NCI-H526 (cell line): Measurements from ENCODE around the gene HTR5A.

Source experiments
- DNase-seq, 2 experiments: peaks; one replicate each; lab custom pipeline; 2025; lab: John Stamatoyannopoulos, UW

The HTR5A gene

DNA sequence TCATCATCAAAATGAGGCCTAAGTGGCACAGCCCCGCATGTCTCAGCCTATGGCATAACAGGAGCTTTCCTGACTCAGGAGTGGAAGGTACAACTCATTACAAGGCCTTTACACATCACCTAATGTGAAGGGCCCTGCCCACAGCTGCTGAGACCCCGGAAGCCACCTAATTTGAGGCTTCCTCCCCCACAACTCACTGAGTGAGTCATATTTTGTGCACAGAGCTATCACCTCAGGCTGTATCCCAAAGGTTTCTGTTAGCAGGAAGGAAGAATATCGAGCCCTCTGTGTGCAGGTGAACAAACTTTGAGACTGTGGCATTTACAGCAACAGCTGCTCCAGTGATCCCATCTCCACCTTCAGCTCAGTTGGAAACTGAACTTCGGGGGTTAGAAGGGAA lies 20.6 kb downstream of the HTR5A start:
- peak in 1 of 2 experiments; percentile 42 for DNase-seq

DNA sequence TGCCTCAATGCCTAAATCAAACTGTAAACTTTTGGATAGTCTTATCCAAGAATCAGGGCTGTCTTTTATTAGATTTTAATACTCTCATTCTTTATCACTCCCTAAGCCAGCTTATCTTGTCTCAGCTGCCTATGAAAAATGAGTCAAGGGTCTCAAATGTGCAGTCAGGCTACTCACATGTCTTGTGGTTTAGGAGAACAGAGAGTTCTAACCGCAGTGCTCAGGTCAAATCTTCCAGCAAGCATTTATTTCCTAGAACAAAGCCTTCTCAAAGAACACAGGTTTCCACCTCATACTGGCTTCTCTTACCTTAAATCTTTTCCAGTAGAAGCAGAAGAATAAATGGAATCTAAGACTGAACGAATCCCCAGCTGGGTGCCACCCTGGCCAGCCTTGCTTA lies 23.5 kb downstream of the HTR5A start:
- no peak for DNase-seq

GRCh38 chr7:155094636-155095135 lies 24.6 kb downstream of the HTR5A start:
- DNase-seq = no peak

GRCh38 chr7:155097338-155097737 lies 27.2 kb downstream of the HTR5A start:
- peak; percentile 46 to 57 for DNase-seq

DNA sequence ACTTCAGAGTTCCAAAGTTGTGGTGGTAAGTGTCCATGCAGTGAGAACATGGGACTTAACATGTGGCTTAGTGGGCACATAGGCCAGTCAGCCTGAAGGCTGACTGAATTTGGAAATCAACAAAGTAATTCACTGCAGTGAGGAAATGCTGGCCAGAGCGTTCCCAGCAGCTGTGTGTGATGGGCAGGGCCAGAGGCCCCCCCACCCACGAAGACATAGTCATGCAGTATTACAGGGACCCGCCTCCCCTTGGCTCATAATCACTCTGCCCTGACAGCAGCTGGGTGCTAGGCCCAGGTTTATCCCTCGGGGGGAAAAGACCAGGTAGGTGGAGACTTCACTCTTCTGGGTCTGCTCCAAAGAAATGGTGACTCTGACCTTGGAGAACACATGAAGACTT lies 33.7 kb downstream of the HTR5A start:
- DNase-seq = no peak

- no peak for DNase-seq
Observed at GRCh38 chr7:155104913-155105312, 34.8 kb downstream of the HTR5A start.

- no peak for DNase-seq
Observed at GRCh38 chr7:155106356-155106755, 36.2 kb downstream of the HTR5A start.

GRCh38 chr7:155107126-155107525 lies 37.0 kb downstream of the HTR5A start:
- no peak for DNase-seq

DNA sequence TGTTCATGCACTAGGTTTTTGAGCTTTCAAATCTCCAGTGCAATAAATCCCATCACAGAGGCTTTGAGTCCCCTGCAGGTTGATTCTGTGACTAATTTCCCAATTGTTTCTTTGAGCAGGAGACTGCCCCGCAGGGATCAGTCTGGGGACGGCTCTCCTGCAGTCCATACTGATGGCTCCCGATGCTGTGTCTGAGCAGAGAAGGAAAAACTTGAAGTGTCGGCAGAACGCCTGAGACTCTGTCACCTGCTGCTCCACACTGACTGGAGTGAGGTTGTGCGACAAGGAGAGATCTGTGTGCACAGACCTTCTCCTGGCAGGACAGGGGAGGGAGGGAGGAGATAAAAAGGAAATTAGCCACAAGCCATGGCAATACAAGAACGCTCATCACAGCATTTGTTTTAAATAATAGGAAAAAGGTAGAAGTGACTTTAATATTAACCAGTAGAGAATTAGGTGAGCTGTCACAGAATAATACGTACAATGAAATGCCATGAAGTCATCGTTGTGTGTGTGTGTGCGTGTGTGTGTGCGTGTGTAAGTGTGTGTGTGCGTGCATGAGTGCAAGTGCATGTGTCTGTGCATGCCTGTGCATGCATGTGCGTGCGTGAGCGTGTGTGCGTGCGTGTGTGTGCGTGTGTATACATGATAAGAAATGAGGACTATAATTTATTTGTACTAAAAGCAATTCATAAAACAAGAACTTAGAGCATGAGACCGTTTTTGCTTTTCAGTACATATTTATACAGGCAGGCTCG lies 38.2 kb downstream of the HTR5A start:
- no peak for DNase-seq

DNA sequence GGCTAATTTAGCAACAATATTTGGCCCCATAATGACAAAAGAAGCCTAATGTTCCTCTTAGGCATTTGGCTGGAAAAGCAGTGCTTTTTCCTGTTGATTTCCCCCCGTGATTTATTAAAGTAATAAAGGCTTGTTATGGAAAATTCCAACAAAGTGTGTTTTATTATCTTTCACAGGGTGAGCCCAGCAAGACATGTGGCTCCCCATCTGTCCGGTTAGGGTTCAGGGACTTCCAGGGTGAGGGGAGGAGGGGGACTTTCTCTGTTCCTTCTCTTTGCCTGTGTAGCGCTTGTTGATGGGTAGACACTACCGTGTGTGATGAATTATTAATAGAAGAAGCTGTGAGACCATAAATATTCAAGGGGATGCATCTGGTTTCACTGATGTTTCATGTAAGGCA lies 39.0 kb downstream of the HTR5A start:
- no peak for DNase-seq

GRCh38 chr7:155115288-155115687 lies 45.2 kb downstream of the HTR5A start:
- DNase-seq = no peak

- DNase-seq = no peak
Observed at GRCh38 chr7:155119801-155120382, 49.8 kb downstream of the HTR5A start.

GRCh38 chr7:155120460-155120859 lies 50.3 kb downstream of the HTR5A start:
- no peak for DNase-seq

- DNase-seq = no peak
Observed at GRCh38 chr7:155122831-155123230, 52.7 kb downstream of the HTR5A start.

- DNase-seq = no peak
Observed at GRCh38 chr7:155123413-155123812, 53.3 kb downstream of the HTR5A start.

GRCh38 chr7:155124706-155125105 lies 54.6 kb downstream of the HTR5A start:
- DNase-seq = no peak

GRCh38 chr7:155129186-155129585 lies 59.1 kb downstream of the HTR5A start:
- DNase-seq = no peak

GRCh38 chr7:155129789-155130188 lies 59.7 kb downstream of the HTR5A start:
- no peak for DNase-seq

GRCh38 chr7:155130493-155130892 lies 60.4 kb downstream of the HTR5A start:
- DNase-seq = no peak

DNA sequence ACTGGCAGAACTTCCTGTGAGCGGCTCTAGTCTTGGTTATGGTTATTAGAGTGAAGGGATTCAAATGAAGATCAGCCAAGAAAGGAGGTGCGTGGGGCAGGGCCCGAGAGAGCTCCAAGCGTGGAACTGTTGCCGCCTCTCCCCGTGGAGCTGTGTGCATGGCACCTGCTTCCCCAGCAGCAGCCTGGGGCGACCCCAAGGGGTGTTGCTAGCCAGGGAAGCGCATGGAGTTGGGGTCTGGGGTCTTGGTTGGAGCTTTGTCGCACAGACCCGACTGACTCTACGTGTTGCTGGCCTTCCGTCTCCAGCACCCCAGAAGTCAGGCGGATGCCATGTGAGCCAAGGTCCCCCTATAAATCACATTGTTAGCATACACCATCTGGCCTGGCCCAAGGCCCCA lies 61.0 kb downstream of the HTR5A start:
- DNase-seq = no peak

- DNase-seq = no peak
Observed at GRCh38 chr7:155132431-155132830, 62.3 kb downstream of the HTR5A start.

DNA sequence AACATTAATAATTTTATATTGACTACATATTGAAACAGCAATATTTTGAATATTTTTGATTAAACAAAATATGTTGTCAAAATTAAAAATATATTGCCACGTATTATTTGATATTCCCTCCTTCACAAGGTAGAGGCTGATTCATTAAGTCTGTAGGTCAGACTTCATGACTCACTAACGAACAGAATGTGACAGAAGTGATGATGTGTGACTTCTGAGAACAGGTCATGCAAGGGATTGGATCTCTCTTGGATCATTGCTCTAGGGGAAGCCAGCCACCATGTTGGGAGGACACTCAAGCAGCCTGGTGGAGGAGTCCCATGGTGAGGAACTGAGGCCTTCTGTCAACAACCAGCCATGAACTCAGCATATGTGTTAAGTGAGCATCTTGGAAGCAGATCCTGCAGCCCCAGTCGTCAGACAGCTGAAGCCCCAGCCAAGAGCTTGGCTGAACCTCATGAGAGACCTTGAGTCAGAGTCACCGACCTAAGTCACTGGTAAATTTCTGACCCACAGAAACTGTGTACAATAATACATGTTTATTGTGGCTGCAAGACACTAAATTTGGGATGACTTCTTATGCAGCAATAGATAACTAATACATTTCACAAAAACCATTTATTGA lies 66.6 kb downstream of the HTR5A start:
- DNase-seq = no peak
